Vein endothelial cell (primary cell): ENCODE data around the gene PLPPR1. TPM values are rescaled to one million over a fixed set of nuclear protein-coding genes. Genes with fewer than 3 reads are reported as not detected.

Experiments used
- small RNA-seq: library from RNA; depleted of rRNA; stranded (forward); fragments of <200 nt; gene quantifications from one replicate; pipeline ENCODE3, GENCODE V24; 2012
- total RNA-seq: library from RNA; depleted of rRNA; stranded (reverse); fragments of >200 nt; gene quantifications from 2 replicates; pipeline ENCODE4 v1.2.3, GENCODE V29; 2012

Gene PLPPR1
- total RNA-seq = 0.10 TPM in 1 of 2 replicates, not detected in the other

DNA sequence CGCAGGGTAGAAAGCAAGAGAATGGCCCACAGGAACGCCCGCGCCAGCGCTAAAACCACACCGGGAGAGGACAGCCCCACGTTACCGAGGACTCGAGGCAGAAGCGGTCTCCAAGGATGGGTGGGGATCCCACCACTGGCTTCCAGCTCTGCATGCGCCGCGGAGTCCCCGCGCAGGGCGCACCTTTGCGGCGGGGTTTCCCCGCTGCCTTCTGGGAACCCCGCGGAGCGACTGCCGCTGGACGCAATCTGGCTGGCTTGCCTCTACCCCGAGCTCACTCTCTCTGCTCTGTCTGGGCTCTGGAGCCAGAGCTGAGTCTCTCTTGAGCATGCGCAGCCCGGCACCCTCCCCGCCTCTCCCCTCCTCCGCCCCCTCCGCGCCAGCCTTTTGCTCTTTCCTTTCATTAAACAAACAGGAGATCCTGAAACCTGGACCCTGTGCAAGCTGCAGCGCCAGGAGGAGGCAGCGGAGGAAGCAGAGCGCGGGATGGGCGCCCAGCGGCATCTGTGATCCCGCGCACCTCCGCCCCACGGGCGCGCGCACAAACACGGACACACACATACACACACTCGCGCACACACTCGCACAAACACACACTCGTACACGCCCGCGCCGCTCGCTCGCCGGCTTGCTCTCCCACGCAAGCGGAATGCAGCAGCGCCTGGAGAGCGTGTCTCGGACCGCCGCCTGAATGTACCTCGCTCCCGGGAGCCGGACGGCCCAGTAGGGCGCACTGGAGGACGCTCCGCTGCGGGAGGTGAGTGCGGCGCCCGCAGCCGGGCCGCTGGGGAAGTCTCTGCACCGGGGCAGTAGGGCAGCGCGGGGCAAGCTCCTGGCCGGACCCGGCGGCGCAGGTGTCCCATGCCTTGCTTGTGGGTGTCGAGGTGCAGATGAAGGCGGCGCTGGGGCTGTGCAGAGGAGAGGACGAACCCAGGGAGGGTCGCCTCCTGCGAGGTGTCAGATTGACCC, at the start of gene PLPPR1:
PLPPR1 (plus strand) TSS at position 382 of the 969 bp plus-strand sequence.

Small RNAs within 50 kb of the gene (small RNA-seq; reads per million reads assigned to genes)
- not detected for gene RF00322
